Tibial nerve (tissue), 4 donors: ENCODE results near the gene NTF4. TPM values are rescaled to one million over a fixed set of nuclear protein-coding genes. Genes with fewer than 3 reads are reported as not detected.
A peak's percentile ranks its signal among the peaks of the same experiment; 100 is the strongest.
"Not testable (repeated sequence)": the region's sequence is repeated elsewhere in the genome, so short reads cannot be mapped to it uniquely, and the experiment has no call there.

ENCODE experiments used
- DNase-seq, 2 donors: peaks; one replicate each; pipeline ENCODE4 v3.0.0-alpha.2; 2019; ENCODE audit warnings: low spot score in 2 of 2
- H3K27ac ChIP-seq, 4 donors: fragments of 200-600 bp; sonication (generic) in 3 of 4; one replicate each; pipeline ENCODE4 v1.5.1; 2017 to 2019; ENCODE audit warnings: mild to moderate bottlenecking in 1 of 4
- H3K27me3 ChIP-seq, 2 donors: fragments of 200-600 bp; sonication (generic) in 1 of 2; one replicate each; pipeline versions ENCODE4 v1.5.1 to v1.6.0; 2017 to 2019
- H3K36me3 ChIP-seq, 3 donors: fragments of 200-600 bp; sonication (generic); one replicate each; pipeline ENCODE4 v1.5.1; 2018 to 2019
- H3K4me1 ChIP-seq, 4 donors: fragments of 200-600 bp; sonication (generic) in 3 of 4; one replicate each; pipeline ENCODE4 v1.5.1; 2017 to 2019
- H3K4me3 ChIP-seq, 4 donors: fragments of 200-600 bp; sonication (generic) in 3 of 4; one replicate each; pipeline ENCODE4 v1.5.1; 2017 to 2019; ENCODE audit warnings: mild to moderate bottlenecking in 1 of 4, moderate library complexity in 1 of 4
- H3K9me3 ChIP-seq, 4 donors: fragments of 200-600 bp; sonication (generic) in 3 of 4; one replicate each; pipeline ENCODE4 v1.5.1; 2017 to 2019
- EP300 ChIP-seq, 2 donors: sonication (generic); formaldehyde crosslinking; IDR thresholded peaks; one replicate each; pipeline ENCODE4 v1.6.1; 2017; ENCODE audit warnings: antibody characterized with exemption in 2 of 2, mild to moderate bottlenecking in 1 of 2
- POLR2A ChIP-seq, 2 donors: fragments of 450-650 bp; IDR thresholded peaks; one replicate each; pipeline ENCODE4 v1.6.1; 2017; ENCODE audit warnings: antibody characterized with exemption in 2 of 2, mild to moderate bottlenecking in 2 of 2, moderate library complexity in 2 of 2
- WGBS, 2 donors: methylation state at CpG; one replicate each; pipeline ENCODE4 v1.1.5; 2018; 5-methylcytosine and 5-hydroxymethylcytosine counted together
- total RNA-seq, 4 donors: library from RNA; depleted of rRNA; stranded (reverse); fragments of >200 nt; gene quantifications; one replicate each; pipeline ENCODE4 v1.1.0, GENCODE V29; 2016
- TF ChIP-seq, protein P1 (sequence below), 5 experiments: fragments of 200-600 bp in 3 of 5; fragments of 450-650 bp in 2 of 5; sonication (generic) in 3 of 5; IDR thresholded peaks; one replicate each; pipeline ENCODE4 v1.5.1; 2016 to 2019; ENCODE audit warnings: antibody characterized with exemption in 5 of 5, mild to moderate bottlenecking in 3 of 5, moderate library complexity in 2 of 5

Gene NTF4
- total RNA-seq, 4 donors from 2014 or later: not detected

DNA sequence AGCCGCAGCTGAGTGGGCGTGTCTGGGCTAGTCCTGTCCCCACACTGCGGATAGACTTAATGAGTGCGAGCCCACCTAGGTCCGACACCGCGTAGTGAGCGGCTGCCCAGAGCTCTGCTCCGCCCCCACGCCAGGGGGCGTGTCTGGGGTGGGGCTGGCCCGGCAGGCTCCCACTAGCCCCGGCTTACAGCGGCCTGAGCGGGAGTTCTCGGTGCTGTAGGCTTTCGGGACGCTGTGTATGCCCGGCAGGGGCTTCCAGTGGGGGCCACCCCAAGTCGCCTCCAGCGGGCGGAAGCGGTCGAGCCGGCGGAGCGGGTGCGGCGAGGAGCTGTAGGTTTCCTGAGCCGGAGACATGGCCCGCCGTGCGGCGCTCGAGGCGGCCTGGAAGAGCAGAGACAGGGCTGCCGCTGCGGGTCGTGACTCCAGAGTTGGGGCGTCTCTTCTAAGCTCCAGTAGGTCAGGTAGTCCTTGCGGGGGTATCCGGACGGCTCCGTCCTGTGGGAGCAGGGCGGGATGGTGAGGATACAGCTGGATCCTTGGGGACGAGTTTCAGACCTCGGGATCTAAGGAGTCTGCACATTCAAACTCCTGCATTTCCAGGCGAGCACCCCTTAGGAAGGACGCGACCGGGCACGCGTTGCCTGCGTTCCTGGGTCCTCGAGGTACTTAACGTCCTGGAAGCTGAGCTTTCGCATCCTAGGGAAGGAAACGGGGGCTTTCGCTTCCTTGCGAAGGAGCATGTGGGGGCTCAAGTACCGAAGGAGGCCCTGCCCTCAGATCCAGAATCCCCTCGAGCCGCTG, 8.3 kb downstream of the NTF4 start:
- H3K27ac ChIP-seq: no peak overlapping the region
- TF ChIP-seq POLR2A (IDR thresholded peaks at IDR 0.05): no peak
- TF ChIP-seq EP300 (IDR thresholded peaks at IDR 0.05): no peak
- TF ChIP-seq, protein P1, sequence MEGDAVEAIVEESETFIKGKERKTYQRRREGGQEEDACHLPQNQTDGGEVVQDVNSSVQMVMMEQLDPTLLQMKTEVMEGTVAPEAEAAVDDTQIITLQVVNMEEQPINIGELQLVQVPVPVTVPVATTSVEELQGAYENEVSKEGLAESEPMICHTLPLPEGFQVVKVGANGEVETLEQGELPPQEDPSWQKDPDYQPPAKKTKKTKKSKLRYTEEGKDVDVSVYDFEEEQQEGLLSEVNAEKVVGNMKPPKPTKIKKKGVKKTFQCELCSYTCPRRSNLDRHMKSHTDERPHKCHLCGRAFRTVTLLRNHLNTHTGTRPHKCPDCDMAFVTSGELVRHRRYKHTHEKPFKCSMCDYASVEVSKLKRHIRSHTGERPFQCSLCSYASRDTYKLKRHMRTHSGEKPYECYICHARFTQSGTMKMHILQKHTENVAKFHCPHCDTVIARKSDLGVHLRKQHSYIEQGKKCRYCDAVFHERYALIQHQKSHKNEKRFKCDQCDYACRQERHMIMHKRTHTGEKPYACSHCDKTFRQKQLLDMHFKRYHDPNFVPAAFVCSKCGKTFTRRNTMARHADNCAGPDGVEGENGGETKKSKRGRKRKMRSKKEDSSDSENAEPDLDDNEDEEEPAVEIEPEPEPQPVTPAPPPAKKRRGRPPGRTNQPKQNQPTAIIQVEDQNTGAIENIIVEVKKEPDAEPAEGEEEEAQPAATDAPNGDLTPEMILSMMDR (IDR thresholded peaks at IDR 0.05): peak in 4 of 5 experiments; percentile 26 to 35 (median 32)
- no peaks in the 10 kb centered on the region for H3K36me3 ChIP-seq
- 0 to 1% methylated on average over 18 to 60 of the region's 63 CpGs for WGBS, 2 donors
- peak; percentile 10 to 25 for DNase-seq
- peaks cover 0 to 52% of the 10 kb centered on the region in 2 donors for H3K27me3 ChIP-seq
- H3K4me3 ChIP-seq: peak overlapping the region; percentile 35 to 58 (median 51)
- H3K4me1 ChIP-seq: peaks cover 0 to 27% (median 14%) of the 10 kb centered on the region in 4 donors
- H3K9me3 ChIP-seq: no peaks in the 10 kb centered on the region

DNA sequence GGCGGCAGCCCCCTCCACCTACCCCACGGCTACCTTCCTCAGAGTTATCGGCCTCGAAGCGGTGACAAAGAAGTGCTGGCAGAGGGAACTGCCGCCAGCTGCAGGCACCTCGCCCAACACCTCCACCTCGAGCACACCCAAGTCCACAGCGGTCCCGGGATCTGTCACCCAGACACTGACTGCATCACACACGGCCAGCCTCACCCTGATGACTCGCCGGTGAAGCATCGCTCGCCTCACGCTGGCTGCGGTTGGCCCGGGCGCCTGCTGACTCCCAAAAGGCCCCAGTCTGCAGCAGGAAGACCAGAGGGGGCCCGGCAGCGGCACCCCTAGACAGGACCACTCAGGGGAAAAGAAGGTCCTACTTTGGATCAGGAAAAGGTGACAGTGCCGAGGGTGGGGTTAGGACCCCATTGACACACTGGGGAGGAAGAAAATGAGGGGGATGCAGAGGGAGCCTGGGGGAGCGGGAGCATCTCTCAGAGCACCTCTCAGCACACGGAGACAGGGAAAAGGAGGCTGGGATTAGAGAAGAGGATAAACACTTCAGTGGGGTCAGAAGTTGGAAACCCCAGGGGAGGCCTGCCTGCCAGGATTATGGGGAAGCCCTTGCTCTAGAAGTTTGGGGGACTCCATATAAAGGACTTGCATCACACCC, 14.1 kb downstream of the NTF4 start:
- H3K4me3 ChIP-seq: not testable (repeated sequence)

DNA sequence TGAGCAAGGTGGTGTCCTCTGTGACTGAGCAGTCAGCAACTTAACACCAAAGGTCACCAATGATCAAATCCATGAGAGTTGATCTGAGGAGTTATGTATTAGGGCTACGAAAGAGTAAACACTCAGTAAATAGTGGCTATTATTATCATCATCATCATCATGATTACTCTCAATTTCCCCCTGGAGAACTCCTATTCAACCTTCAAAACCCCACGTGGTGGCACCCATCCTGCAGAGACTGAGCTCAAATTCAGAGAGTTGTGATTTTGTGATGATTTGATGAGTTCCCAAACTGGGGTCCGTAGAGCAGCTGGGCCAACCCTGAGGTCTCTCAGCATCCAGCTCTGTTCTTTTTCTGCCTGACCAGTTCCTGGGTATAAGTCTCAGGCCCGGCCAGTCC, 14.8 kb downstream of the NTF4 start:
- not testable (repeated sequence) for DNase-seq
- WGBS, 2 donors: 76 to 92% methylated on average over 3 of the region's 4 CpGs

More for the DNA sequence above, 14.1 kb downstream of the NTF4 start:
- WGBS, 2 donors: 74 to 81% methylated on average over 11 to 22 of the region's 24 CpGs
- H3K27me3 ChIP-seq, H3K4me1 ChIP-seq, DNase-seq, H3K9me3 ChIP-seq, H3K27ac ChIP-seq, H3K36me3 ChIP-seq: not testable (repeated sequence)

DNA sequence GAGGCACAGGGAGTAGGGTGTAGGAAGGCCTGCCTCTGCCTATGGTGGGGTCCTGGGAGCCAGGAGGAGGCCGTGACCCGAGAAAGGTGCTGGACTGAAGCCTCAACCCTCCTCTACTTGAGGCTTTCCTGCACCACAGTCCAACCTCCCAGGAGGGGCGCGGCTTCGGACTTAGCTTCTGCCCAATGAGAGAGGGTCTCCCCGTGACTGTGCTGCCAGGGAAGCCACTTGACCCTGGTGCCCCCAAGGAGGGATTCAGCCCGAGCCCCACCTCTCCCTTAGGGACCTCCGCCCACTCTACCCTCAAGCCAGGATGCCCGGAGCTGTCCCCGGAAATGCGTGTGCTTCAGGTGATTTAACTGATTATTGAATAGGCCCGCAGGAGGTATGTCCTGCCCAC, 15.6 kb downstream of the NTF4 start, which contains the start of gene CGB8:
TSS of gene CGB8 (minus strand) at position 101 of the 400 bp plus-strand sequence. CDS start 372 bp downstream, outside the sequence.
- H3K36me3 ChIP-seq, H3K4me3 ChIP-seq, DNase-seq, H3K27me3 ChIP-seq, H3K9me3 ChIP-seq, H3K4me1 ChIP-seq, H3K27ac ChIP-seq: not testable (repeated sequence)
- 52 to 56% methylated on average over 6 to 9 of the region's 12 CpGs for WGBS, 2 donors

More for the DNA sequence above, 14.8 kb downstream of the NTF4 start:
- not testable (repeated sequence) for H3K36me3 ChIP-seq, H3K4me3 ChIP-seq, H3K9me3 ChIP-seq, H3K27me3 ChIP-seq, H3K4me1 ChIP-seq, H3K27ac ChIP-seq

DNA sequence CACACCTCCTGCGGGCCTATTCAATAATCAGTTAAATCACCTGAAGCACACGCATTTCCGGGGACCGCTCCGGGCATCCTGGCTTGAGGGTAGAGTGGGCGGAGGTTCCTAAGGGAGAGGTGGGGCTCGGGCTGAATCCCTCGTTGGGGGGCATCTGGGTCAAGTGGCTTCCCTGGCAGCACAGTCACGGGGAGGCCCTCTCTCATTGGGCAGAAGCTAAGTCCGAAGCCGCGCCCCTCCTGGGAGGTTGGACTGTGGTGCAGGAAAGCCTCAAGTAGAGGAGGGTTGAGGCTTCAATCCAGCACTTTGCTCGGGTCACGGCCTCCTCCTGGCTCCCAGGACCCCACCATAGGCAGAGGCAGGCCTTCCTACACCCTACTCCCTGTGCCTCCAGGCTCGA, 21.1 kb downstream of the NTF4 start, which contains the start of gene CGB5:
TSS of gene CGB5 (plus strand) at position 301 of the 400 bp plus-strand sequence. CDS start 362 bp downstream, outside the sequence.
- not testable (repeated sequence) for H3K4me3 ChIP-seq, H3K27me3 ChIP-seq, H3K4me1 ChIP-seq, DNase-seq, H3K36me3 ChIP-seq, H3K9me3 ChIP-seq, H3K27ac ChIP-seq
- WGBS, 2 donors: 62 to 65% methylated on average over 14 to 15 of the region's 15 CpGs

DNA sequence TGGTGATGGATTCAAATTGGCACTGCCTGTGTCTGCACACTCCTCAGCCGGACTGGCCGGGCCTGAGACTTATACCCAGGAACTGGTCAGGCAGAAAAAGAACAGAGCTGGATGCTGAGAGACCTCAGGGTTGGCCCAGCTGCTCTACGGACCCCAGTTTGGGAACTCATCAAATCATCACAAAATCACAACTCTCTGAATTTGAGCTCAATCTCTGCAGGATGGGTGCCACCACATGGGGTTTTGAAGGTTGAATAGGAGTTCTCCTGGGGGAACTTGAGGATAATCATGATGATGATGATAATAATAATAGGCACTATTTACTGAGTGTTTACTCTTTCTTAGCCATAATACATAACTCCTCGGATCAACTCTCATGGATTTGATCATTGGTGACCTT, 22.0 kb downstream of the NTF4 start:
- not testable (repeated sequence) for H3K9me3 ChIP-seq, H3K36me3 ChIP-seq, DNase-seq, H3K27ac ChIP-seq, H3K4me3 ChIP-seq, H3K27me3 ChIP-seq, H3K4me1 ChIP-seq
- 77 to 89% methylated on average over 2 to 4 of the region's 4 CpGs for WGBS, 2 donors

DNA sequence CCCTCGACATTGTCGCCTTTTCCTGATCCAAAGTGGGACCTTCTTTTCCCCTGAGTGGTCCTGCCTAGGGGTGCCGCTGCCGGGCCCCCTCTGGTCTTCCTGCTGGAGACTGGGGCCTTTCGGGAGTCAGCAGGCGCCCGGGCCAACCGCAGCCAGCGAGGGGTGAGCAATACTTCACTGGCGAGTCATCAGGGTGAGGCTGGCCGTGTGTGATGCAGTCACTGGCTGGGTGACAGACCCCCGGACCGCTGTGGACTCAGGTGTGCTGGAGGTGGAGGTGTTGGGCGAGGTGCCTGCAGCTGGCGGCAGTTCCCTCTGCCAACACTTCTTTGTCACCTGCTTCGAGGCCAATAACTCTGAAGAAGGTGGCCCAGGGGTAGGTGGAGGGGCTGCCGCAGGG, 22.4 kb downstream of the NTF4 start:
- Histone ChIP-seq H3K27me3 (no peaks in the 10 kb centered on the region), H3K4me3 (no peak overlapping the region), H3K27ac (no peak overlapping the region), H3K36me3 (no peaks in the 10 kb centered on the region), H3K9me3 (no peaks in the 10 kb centered on the region), H3K4me1 (no peaks in the 10 kb centered on the region)
- WGBS, 2 donors: 74 to 85% methylated on average over 17 of the region's 17 CpGs
- DNase-seq: no peak
- TF ChIP-seq EP300 (IDR thresholded peaks at IDR 0.05) (no peak), POLR2A (IDR thresholded peaks at IDR 0.05) (no peak)
- TF ChIP-seq, protein P1 (IDR thresholded peaks at IDR 0.05): no peak

DNA sequence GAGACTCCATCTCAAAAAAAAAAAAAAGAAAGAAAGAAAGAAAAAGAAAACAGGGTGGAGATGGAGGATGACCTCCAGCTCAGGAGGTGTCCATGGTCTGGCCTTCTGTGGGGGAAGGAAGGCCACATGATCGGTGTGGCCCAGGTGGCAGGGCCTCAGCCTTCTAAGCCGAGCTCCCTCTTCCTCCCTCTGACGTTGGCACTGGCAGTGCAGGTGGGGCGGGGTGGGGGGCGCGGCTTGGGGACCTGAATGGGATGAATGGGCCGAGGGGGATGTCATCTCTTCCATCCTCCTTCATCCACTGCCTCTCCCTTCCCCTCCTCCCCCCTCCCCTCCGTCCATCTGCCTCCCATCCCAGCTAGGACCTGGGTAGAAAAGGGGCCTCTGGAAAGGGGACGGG, 24.9 kb downstream of the NTF4 start:
- not testable (repeated sequence) for H3K27ac ChIP-seq, H3K27me3 ChIP-seq, H3K4me3 ChIP-seq, H3K36me3 ChIP-seq, H3K4me1 ChIP-seq, H3K9me3 ChIP-seq, DNase-seq
- WGBS, 2 donors: 54 to 59% methylated on average over 9 of the region's 9 CpGs

DNA sequence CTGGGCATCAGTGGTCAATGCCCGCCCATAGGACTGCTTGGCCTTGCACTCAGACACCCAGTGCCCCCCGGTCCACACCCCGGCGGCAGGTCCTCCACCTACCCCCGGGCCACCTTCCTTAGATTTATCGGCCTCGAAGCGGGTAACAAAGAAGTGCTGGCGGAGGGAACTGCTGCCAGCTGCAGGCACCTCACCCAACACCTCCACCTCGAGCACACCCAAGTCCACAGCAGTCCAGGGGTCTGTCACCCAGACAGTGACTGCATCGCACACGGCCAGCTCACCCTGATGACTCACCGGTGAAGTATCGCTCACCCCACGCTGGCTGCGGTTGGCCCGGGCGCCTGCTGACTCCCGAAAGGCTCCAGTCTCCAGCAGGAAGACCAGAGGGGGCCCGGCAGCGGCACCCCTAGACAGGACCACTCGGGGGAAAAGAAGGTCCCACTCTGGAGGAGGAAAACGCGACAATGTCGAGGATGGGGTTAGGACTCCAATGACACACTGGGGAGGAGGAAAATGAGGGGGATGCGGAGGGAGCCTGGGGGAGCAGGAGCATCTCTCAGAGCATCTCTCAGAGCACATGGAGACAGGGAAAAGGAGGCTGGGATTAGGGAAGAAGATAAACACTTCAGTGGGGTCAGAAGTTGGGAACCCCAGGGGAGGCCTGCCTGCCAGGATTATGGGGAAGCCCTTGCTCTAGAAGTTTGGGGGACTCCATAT, 25.9 kb downstream of the NTF4 start:
- H3K36me3 ChIP-seq, H3K4me1 ChIP-seq, H3K27me3 ChIP-seq, H3K4me3 ChIP-seq, DNase-seq, H3K27ac ChIP-seq, H3K9me3 ChIP-seq: not testable (repeated sequence)
- 82 to 83% methylated on average over 17 to 26 of the region's 26 CpGs for WGBS, 2 donors

DNA sequence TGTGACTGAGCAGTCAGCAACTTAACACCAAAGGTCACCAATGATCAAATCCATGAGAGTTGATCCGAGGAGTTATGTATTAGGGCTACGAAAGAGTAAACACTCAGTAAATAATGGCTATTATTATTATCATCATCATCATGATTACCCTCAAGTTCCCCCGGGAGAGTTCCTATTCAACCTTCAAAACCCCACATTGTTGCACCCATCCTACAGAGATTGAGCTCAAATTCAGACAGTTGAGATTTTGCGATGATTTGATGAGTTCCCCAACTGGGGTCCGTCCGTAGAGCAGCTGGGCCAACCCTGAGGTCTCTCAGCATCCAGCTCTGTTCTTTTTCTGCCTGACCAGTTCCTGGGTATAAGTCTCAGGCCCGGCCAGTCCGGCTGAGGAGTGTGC, 26.5 kb downstream of the NTF4 start:
- H3K27ac ChIP-seq, H3K36me3 ChIP-seq, H3K4me3 ChIP-seq, DNase-seq, H3K4me1 ChIP-seq, H3K27me3 ChIP-seq, H3K9me3 ChIP-seq: not testable (repeated sequence)
- 83 to 89% methylated on average over 8 of the region's 8 CpGs for WGBS, 2 donors
